Fibroblast of pulmonary artery (primary cell): ENCODE measurements around the gene TRIP6.

Source experiments
- DNase-seq: peaks from one replicate; pipeline ENCODE4 v3.0.0-alpha.2; 2010; ENCODE audit warnings: low read depth
- H3K4me3 ChIP-seq: replicated peaks from 2 replicates; pipeline ENCODE4 v1.5.1; 2011; ENCODE audit warnings: low read depth, mild to moderate bottlenecking, control low read depth, low read length, moderate library complexity
- CTCF ChIP-seq: IDR thresholded peaks from 2 replicates; pipeline ENCODE4 v1.5.1; 2011; ENCODE audit warnings: mild to moderate bottlenecking, control low read depth, low read length, inconsistent platforms; ENCODE audit errors: missing control alignments

TRIP6 gene

DNA sequence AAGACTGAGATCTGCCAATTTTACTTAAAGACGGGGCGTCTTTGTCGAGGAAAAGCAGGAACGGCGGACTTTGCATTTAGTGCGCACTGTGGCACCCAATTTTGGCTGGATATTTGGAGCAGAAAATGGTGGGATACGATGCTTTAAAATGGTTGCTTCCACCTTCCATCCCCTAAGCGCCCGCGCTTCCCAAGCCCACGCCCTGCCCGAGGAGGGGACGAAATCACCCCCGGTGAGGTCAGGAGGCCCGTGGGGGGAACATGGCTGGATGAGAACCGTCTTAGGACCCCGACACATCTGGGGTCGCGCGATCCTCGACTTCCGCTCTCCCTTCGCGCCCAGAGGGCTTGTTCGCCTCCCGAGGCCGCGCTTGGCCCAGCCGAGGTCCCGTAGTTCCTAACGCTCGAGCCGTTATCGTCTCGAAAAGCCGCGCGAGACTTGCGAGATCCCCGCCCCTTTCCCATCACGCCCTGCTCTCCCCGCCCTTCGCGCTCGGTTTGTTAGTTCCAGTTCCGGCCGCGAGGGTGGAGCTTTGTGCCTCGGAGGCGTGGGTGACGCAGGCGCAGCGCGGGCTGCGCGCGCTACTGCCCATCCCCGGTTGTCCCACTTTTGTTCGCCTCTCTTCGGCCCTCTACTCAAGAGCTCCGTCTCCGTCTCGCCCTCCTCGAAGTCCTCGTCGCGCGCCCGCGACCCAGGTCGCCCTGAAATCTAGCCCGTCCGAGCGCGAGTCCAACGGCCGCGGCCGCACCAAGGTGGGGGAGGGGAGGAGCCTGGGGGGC, 7.6 kb downstream of the TRIP6 start, which contains the start of gene SRRT:
TSS of gene SRRT (plus strand) at position 527 of the 779 bp plus-strand sequence. CDS start 488 bp downstream, outside the sequence.
- DNase-seq = peak; percentile 99
- peak within 1 kb of the TSS; percentile 94 for H3K4me3 ChIP-seq
- TF ChIP-seq CTCF = peak; percentile 20

- no peak for TF ChIP-seq CTCF
- peak overlapping the region; percentile 94 for H3K4me3 ChIP-seq
- no peak for DNase-seq
Observed at GRCh38 chr7:100875356-100875751, 8.2 kb downstream of the TRIP6 start.

DNA sequence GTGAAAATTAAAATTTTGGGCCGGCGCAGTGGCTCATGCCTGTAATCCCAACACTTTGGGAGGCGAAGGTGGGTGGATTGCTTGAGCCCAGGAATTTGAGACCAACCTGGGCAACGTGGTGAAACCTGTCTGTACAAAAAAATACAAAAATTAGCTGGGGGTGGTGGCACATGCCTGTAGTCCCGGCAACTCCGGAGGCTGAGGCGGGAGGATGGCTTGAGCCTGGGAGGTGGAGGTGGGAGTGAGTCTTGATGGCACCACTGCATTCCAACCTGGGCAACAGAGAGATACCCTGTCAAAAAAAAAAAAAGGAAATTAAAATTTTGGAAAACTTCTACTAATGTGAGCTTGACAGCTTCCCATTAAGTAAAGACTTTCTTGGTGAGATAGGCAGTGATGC, 10.8 kb downstream of the TRIP6 start:
- TF ChIP-seq CTCF = no peak
- no peak for DNase-seq
- H3K4me3 ChIP-seq = no peak overlapping the region

DNA sequence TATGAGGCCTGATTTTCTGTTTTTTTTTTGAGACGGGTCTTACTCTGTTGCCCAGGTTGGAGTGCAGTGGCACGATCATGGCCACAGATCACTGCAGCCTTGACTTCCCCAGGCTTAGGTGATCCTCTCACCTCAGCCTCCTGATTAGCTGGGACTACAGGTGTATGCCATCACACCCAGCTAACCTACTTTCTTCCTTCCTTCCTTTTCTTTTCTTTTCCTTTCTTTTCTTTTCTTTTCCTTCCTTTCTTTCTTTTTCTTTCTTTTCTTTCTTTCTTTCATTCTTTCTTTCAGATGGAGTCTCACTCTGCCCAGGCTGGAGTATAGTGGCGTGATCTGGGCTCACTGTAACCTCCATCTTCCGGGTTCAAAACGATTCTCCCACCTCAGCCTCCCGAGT, 11.5 kb downstream of the TRIP6 start:
- TF ChIP-seq CTCF = no peak
- no peak for DNase-seq
- no peak overlapping the region for H3K4me3 ChIP-seq

GRCh38 chr7:100879685-100880261, 12.6 kb downstream of the TRIP6 start:
- no peak overlapping the region for H3K4me3 ChIP-seq
- DNase-seq = no peak
- no peak for TF ChIP-seq CTCF

- no peak overlapping the region for H3K4me3 ChIP-seq
- no peak for DNase-seq
- no peak for TF ChIP-seq CTCF
Observed at GRCh38 chr7:100880645-100881044, 13.5 kb downstream of the TRIP6 start.
